ENCODE data around the gene WDR76.

The WDR76 gene

GRCh38 chr15:43879386-43880355 is 52.9 kb downstream of the WDR76 start:
- no peak for DNase-seq

- no peak for DNase-seq
These were observed 53.8 kb downstream of the WDR76 start for GRCh38 chr15:43880406-43881194.

- DNase-seq = no peak
These were observed 54.4 kb downstream of the WDR76 start for GRCh38 chr15:43881245-43881644.

GRCh38 chr15:43881944-43882343 is 55.1 kb downstream of the WDR76 start:
- DNase-seq = no peak

GRCh38 chr15:43883571-43883970 is 56.8 kb downstream of the WDR76 start:
- DNase-seq = no peak

GRCh38 chr15:43886558-43886957 is 59.8 kb downstream of the WDR76 start:
- DNase-seq = no peak

GRCh38 chr15:43887901-43888300 is 61.1 kb downstream of the WDR76 start:
- DNase-seq = no peak

- DNase-seq = no peak
These were observed 62.2 kb downstream of the WDR76 start for GRCh38 chr15:43889042-43889441.

GRCh38 chr15:43893956-43894355 is 67.2 kb downstream of the WDR76 start:
- DNase-seq = no peak

GRCh38 chr15:43895586-43895985 is 68.8 kb downstream of the WDR76 start:
- no peak for DNase-seq

- no peak for DNase-seq
These were observed 69.7 kb downstream of the WDR76 start for GRCh38 chr15:43896543-43896942.

GRCh38 chr15:43898891-43899290 is 72.1 kb downstream of the WDR76 start:
- DNase-seq = no peak

GRCh38 chr15:43899928-43900327 is 73.1 kb downstream of the WDR76 start:
- DNase-seq = no peak

GRCh38 chr15:43900996-43901395 is 74.2 kb downstream of the WDR76 start:
- DNase-seq = no peak

- no peak for DNase-seq
These were observed 74.7 kb downstream of the WDR76 start for GRCh38 chr15:43901495-43901894.

- DNase-seq = no peak
These were observed 77.1 kb downstream of the WDR76 start for GRCh38 chr15:43903864-43904290.

GRCh38 chr15:43905755-43906154 is 79.0 kb downstream of the WDR76 start:
- no peak for DNase-seq

- DNase-seq = no peak
These were observed 81.8 kb downstream of the WDR76 start for GRCh38 chr15:43908516-43909050.

GRCh38 chr15:43911235-43911781 is 84.5 kb downstream of the WDR76 start:
- no peak for DNase-seq

- no peak for DNase-seq
These were observed 85.4 kb downstream of the WDR76 start for GRCh38 chr15:43912208-43912607.

GRCh38 chr15:43913026-43913780 is 86.4 kb downstream of the WDR76 start:
- DNase-seq = no peak

GRCh38 chr15:43913941-43914340 is 87.1 kb downstream of the WDR76 start:
- no peak for DNase-seq
